OCI-M2 (cell line): ENCODE results near the gene PAQR6.

Source experiments
- DNase-seq: peaks from one replicate; lab custom pipeline; 2025; ENCODE audit not compliant: unreplicated experiment; lab: John Stamatoyannopoulos, UW

The PAQR6 gene, protein sequence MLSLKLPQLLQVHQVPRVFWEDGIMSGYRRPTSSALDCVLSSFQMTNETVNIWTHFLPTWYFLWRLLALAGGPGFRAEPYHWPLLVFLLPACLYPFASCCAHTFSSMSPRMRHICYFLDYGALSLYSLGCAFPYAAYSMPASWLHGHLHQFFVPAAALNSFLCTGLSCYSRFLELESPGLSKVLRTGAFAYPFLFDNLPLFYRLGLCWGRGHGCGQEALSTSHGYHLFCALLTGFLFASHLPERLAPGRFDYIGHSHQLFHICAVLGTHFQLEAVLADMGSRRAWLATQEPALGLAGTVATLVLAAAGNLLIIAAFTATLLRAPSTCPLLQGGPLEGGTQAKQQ

DNA sequence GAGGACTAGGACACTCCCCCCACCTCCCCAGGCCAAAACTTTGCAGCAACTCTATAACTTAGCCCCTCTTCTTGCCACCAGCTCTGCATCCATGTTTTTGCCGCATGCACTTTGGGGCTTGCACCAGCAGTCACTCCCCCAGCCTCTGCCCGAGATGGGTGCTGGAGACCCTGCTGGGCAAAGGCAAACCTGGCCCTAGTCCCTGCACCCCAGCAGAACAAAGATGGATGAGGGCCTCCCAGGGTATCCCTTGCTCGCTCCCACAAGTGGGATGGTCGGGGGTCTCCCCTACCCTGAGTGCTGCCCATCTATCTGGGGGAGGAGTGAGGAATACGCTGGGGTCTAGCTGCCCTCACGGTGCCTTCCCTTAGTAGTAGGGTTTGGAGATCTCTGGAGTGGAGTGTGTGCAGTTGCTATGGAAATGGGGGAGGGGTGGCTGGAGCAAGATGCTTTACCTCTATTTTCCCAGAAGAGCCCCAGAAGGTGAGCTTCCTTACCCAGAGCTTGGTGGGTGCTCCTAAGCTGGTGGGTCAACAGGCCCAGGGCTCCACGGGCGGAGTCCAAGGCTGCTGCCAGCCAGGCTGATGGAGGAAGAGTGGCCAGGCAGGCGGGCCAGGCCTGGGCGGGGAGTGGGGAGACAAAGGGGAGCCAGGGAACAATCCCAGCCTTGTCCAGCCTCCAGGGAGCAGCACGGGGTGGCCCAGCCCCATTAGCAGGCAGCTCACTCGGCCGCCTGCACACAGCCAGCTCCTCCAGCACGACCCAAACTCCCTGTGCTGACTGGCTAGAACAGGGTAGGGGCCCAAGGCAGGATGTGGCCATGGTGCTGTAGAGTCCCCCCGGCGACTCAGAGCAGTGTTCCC, at the start of gene PAQR6:
PAQR6 (minus strand) TSS at position 597 of the 863 bp plus-strand sequence. CDS start 1,325 bp downstream, outside the sequence.
- DNase-seq: no peak

DNA sequence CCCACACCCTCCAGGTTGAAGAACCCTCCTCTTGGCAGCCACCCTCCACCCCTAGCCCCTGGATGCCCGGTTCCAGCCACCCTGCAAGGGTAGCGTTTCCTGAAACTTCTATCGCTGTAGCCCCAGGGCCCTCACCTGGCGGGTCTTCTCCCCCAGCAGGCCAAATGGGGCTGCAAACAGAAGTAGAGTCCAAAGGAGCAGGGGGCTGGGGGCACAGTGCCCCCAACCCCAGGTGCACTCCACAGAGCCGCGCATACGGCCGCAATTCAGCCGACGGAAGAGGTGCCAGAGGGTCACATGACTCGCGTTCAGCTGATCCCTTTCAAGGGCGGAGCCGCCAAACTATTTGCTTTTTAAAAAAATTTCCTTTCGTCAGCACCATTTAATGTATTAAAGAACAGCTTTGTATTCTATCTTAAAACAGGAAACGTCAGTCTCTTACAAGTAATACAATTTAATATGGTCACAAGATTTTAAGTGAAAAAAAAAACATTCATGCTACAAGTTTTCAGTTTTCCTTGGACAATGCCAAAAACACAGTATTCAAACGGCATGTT, 47.6 kb upstream of the PAQR6 start, which contains the start of gene GLMP:
GLMP (minus strand) TSS at position 289 of the 557 bp plus-strand sequence; CDS start at position 255, 34 bp downstream.
- no peak for DNase-seq

DNA sequence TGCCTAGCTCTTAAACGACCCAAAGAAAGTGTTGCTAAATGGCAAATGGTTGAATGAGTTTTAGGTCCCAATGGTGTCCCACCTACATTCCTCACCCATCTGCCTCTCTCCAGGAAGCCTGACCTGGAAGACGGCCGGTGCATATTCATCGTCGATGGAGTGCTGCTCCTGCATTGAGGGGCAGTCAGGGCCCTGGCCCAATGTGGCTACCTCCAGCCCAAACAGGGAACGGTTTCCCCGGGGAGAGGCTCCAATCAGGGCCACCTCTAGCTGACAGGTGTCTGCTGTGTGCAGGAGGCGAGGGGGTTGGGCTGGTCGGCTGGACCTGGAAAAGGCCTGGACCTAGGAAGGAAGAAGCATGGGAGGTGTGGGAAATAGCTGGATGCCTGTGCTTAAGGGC, 46.0 kb upstream of the PAQR6 start:
- DNase-seq: no peak

DNA sequence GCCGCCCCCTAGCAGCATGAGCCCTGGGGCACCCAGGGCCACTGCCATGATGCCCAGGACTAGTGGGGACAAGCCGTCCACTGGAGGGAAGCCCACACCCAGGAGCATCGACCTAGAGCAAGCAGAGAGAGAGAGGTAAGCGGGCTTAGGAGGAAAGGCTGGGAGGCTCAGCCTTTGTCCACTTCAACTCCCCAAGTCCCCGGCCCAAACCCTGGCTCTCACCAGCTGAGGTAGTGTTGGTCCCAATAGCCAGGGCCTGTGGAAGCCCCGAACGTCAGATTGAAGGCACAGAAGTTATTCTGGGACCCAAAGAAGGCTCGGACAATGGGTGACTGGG, 45.2 kb upstream of the PAQR6 start:
- DNase-seq: no peak

DNA sequence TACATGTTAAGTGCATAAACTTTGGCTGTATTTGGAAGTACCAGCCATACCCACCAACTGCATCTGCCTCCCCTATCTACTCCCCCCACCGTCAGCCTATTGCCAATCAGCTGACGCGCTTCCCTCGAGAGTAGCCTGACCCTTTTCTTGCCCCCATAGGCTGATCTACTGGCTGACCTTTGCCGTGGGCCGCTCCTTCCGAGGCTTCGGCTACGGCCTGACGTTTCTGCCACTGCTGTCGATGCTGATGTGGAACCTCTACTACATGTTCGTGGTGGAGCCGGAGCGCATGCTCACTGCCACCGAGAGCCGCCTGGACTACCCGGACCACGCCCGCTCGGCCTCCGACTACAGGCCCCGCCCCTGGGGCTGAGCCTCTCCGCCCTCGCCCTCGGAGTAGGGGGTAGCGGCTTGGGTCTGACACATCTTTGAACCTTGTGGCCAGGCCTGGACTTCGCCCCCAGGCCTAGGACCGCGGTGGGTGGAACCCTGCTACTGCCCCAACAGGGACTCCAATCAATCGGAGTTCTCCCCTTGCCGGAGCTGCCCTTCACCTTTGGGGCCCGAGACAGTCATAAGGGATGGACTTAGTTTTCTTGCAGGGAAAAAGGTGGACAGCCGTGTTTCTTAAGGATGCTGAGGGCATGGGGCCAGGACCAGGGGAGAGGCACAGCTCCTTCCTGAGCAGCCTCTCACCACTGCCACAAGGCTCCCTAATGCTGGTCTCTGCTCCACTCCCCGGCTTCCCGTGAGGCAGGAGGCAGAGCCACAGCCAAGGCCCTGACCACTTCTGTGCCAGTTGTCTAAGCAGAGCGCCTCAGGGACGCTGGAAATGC, 43.6 kb upstream of the PAQR6 start:
- DNase-seq: no peak

DNA sequence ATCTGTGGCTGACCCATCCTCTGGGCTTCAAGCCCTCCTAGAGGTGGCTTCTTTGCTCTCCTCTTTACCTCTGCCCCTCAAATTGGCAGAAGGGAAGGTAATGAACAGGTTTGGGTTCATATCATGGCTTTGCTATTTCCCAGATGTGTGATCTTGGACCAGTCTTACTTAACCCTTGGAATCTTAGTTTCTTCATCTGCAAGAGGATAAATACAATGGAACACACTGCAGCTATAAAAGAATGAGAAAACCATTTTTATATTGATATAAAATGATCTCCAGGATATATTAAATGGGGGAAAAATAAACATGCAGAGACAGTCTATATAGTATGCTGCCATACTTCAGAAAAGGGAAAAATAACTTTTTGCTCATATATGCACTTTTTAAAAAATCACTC, 42.0 kb upstream of the PAQR6 start:
- no peak for DNase-seq

DNA sequence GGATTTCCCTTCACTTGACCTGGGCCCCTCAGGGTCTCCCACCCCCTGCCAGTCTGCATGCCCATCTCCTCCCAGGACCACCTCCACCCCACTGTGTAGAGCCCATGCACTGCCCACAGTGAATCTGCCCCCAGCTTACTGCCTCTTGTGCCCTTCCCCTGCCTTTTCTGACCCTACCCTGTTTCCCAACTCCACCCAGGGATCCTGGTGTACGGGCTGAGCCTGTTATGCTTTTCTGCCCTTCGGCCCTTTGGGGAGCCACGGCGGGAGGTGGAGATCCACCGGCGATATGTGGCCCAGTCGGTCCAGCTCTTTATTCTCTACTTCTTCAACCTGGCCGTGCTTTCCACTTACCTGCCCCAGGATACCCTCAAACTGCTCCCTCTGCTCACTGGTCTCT, 38.2 kb upstream of the PAQR6 start:
- no peak for DNase-seq

DNA sequence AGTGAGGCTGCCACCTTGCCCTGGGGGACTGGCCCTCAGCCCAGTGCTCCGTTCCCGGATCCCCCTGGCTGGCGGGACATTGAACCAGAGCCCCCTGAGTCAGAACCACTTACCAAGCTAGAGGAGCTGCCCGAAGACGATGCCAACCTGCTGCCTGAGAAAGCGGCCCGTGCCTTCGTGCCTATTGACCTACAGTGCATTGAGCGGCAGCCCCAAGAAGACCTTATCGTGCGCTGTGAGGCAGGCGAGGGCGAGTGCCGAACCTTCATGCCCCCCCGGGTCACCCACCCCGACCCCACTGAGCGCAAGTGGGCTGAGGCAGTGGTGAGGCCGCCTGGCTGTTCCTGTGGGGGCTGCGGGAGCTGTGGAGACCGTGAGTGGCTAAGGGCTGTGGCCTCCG, 37.6 kb upstream of the PAQR6 start:
- no peak for DNase-seq

DNA sequence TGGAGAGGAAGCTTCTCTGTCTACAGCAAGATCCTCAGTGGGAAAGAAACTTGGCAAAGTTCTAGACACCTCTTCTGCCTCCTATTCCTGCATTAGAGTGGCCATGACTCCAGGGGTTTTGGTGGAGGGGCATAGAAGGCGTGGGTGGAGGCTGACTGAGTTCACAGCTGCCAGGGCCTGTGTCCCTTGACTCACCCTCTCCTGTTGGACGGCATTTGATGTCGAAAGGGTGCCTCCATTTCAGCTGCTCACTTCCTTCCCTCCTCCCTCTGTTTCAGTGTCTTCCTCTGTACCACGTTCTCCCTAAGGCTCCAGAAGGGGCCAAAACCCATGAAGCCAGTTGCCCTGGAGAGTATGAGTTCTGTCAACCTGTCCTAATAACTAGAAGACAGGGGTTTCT, 36.9 kb upstream of the PAQR6 start:
- no peak for DNase-seq

DNA sequence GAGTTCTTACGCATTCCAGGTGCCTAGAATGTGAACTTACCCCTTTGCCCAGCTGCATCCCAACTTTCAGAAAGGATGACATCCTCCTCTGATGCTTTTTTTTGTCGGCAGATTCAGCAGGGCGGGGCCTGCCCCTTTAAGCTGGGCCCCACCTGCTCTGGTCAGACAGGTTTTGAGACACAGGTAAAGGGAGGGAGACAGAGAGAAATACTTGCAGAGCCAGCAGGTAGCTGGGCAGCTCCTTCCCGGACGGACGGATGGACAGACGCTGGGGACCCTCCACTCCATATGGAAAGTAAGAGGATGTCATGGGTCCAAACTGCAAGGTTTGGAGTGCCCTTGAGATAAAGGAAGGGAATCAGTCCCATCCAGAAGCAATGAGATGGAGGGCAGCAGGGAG, 36.3 kb upstream of the PAQR6 start, which contains the start of gene TMEM79:
TMEM79 (plus strand) TSS at position 214 of the 400 bp plus-strand sequence. CDS start 902 bp downstream, outside the sequence.
- no peak for DNase-seq

DNA sequence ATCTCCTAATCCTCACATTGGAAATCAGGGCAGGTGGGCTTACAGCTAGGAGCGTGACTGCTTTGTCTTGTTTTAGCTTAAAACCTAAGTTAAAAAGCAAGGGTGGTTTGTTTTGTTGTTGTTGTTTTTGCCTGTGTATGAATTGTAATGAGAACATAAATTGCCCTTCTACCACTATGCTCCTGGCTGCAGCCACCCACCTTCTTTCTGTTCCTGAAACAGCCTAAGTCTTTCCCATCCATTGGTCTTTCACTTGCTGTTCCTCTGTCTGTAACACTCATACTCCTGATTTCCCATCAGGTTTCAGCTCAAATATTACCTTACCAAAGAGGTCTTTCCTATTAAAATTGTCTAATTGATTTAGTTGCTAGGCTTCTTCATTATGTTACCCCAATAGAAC, 35.7 kb upstream of the PAQR6 start:
- no peak for DNase-seq

DNA sequence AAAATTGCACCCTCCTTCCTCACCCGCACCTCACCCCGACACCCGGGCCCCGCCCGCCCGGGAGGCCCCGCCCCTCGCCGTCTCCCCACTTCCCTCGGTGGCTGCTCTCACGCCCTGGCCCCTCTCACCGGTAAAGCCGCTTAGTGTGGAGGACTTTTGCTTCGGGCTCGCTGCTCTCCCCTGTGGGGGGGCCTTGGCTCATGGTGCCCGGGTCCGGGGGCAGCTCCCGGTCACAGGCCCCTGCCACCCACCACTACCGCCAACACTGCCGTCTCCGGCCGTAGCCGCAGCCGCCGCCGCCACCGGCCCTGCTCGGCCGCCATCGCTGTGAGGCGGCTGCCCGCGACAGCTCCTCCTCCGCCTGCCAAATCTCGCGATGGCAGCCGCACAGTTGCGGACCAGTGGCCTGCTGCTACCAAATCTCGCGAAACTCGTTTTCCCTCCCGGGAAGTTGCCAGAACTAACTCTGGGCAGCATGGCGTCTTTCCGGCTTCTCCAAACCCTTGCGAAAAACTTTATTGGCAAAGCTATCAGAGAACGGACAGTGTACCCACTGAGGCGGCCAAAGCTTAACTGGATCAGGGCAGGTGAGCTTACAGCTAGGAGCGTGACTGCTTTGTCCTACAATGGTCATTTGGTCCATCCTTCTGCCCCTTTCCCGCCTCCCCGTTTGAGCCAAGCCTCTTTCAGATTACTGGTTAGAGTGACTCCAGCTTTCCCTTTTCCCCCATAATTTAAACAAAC, 34.8 kb upstream of the PAQR6 start, which contains the start of gene SMG5:
SMG5 (minus strand) TSS at position 347 of the 744 bp plus-strand sequence; CDS start at position 202, 145 bp downstream.
- DNase-seq: peak; percentile 76

DNA sequence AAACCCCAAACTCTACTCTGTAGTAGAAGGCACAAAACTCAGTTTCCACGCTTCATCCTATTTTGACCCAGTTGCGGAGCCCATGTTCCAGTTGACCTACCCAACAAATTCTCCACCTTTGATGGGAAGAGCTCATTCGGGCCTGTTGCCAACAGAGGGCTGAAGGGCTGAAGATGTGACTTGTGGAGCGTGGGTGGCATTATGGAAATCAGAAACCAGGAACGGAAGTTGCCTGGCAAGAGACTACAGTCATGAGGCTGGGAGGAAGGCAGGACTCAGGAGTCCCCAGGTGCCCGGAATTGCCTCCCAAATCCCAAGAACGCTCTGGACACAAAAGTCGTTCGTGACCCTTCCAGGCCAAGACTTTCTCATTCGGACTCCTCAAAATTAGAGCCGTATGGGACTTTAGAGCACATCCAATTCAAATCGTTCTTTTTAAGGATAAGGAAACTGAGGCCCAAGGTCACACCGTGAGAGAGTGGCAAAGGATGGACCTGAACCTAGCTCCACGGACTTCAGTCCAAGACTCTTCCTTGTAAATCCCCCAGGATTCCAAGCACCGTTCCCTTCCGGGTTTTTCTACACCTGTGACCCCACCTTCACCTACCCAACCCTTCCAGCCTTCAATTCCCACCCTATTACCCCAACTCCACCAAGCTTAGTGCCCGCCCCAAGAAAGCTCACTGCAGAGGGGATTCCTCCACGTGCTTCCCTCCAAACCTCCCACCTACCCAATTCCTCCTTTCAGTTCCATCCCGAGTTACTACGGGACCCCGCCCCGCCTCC, 34.0 kb upstream of the PAQR6 start:
- DNase-seq: no peak

DNA sequence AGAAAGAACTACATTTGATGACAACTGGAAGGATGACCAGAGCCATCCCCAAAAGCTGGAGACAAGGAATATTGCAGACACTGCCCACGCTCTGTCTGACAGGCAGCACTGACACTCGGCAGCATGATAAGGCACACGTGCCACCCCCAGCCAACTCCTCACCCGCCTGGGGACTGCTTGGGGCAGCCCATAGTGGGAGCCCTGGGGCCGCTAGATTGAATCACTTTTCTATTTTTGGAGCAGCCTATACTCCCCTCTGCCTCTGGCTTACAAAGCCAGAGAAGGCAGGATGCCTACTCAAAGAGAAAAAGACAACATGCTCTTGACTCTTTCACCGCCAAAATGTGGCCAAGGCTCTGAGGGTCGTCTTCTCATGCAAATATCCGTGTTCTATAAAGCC, 33.4 kb upstream of the PAQR6 start:
- peak; percentile 11 for DNase-seq

DNA sequence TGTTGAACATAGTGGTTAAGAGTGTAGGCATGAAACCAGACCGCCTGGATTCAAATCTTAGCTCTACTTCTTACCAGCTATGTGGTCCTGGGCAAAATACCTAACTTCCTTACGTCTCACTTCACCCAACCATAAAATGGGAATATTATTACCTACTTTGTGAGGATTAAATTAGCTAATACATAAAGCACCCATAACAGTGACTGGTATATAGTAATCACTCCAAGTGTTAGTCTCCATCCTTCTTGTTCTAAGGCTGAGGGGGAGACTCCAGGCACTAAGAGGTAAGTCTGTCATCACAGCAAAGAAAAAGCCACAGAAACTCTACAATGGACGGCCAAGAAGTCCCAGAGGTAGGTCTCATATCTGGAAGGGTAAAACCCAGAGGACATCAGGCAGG, 32.0 kb upstream of the PAQR6 start:
- no peak for DNase-seq

DNA sequence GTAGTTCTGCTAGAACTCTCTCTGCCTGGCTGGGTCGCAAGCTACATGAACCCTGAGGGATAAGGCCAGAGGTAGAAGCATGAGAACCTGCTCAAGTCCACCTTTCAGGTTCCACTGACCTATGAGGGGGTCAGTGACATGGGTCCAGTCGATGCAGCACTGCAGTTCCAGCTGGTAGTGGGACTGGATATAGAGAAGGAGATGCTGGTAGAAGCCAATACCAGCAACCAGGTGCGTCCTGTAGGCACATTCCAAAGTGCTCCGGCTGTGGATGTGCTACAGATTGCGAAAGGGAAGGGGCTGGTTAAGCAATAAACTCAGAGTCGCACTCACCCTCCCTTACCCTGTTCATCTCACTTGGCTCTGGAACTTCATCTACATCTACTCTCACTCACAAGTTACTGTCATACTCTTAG, 29.1 kb upstream of the PAQR6 start:
- DNase-seq: no peak

DNA sequence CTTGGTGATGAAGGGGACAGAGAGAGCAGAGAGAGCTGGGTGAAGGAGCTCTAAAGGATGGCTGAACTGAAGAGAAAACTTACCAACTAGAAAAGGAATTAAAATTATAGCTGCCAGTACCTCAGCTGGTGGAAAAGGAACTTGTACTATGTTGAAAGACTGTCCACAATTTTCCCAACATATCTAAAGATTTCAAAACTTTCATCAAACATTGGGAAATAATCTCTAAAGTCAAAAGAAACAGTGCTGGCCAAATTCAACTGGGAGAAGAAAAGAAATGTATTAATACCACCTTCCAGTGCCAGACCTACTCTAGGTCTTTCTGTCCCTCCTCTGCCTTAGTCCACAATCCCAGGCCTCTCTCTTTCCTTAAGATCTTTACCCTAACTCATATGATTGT, 28.7 kb upstream of the PAQR6 start:
- DNase-seq: no peak

DNA sequence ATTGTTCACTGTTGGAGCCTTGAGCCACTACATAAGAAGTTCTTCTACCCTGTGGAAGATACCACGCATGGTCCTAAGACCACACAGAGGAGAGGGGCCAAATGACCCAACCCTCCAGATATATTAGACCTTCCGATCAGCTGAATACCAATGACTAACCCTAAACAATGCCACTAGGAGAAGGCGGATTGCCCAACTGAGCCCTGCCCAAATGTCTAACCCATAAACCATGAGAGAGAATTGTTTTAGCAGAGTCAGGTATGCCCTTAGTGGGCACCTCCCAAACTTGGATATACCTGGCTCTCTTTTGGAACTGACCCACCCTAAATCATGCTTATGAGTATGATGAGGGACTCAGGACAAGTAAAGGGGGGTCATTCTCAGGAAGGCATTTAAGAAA, 22.5 kb upstream of the PAQR6 start:
- no peak for DNase-seq

DNA sequence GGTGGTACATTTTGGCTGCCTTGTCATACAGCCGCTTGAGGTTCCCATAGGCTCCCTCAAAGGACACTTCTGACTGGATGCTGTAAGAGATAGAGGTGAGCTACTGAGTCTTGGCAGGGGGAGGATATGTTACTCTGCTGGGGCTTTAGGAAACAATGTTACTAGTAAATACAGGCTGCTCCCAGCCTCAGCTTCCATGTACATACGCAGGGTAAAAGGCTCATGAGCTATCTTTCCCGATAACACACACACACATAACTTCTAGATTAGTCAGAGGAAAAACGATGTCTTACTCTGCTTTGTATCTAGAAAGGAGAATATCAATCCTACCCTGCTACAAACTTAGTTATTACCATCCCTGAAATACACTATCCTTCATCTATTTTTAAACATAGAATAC, 20.5 kb upstream of the PAQR6 start:
- DNase-seq: no peak
